Lower leg skin (tissue), 3 donors: ENCODE results near the gene TUBG1.

ENCODE experiments used
- POLR2A ChIP-seq, 2 donors: fragments of 450-650 bp; IDR thresholded peaks; one replicate each; pipeline ENCODE4 v1.6.1; 2016 to 2017; ENCODE audit warnings: antibody characterized with exemption in 2 of 2, mild to moderate bottlenecking in 1 of 2, moderate library complexity in 1 of 2
- TF ChIP-seq, protein P1 (sequence below), 3 donors: fragments of 450-650 bp; IDR thresholded peaks; one replicate each; pipeline ENCODE4 v1.5.1; 2016; ENCODE audit warnings: antibody characterized with exemption in 3 of 3, mild to moderate bottlenecking in 3 of 3, moderate library complexity in 2 of 3

DNA sequence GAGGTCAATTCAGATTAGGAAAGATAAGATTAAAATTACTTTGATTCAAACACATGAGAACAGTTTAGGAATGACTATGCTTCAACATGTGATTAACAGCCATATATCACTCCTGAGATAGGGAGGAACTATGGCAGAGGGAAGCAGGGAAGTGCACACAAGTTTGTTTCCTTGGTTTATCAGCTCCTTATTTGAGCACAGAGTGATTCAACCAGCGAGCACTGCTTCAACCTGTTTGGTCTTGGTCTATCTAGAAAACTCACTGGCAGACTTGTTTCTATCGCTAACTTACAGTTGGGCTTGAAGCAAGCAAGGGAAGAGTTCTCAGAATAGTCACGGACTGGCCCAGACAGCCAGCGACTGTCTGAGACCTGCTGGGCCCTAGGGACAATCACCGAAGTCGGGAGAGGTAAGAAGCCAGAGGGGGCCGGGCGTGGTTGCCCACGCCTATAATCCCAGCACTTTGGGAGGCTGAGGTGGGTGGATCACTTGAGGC lies 23.5 kb downstream of the TUBG1 start:
- TF ChIP-seq, protein P1, sequence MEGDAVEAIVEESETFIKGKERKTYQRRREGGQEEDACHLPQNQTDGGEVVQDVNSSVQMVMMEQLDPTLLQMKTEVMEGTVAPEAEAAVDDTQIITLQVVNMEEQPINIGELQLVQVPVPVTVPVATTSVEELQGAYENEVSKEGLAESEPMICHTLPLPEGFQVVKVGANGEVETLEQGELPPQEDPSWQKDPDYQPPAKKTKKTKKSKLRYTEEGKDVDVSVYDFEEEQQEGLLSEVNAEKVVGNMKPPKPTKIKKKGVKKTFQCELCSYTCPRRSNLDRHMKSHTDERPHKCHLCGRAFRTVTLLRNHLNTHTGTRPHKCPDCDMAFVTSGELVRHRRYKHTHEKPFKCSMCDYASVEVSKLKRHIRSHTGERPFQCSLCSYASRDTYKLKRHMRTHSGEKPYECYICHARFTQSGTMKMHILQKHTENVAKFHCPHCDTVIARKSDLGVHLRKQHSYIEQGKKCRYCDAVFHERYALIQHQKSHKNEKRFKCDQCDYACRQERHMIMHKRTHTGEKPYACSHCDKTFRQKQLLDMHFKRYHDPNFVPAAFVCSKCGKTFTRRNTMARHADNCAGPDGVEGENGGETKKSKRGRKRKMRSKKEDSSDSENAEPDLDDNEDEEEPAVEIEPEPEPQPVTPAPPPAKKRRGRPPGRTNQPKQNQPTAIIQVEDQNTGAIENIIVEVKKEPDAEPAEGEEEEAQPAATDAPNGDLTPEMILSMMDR (IDR thresholded peaks at IDR 0.05) = no peak
- TF ChIP-seq POLR2A (IDR thresholded peaks at IDR 0.05) = no peak
